GM12864 (cell line): ENCODE data around the gene HOPX.

Experiments used
- DNase-seq: peaks from one replicate; pipeline ENCODE4 v3.0.0-alpha.2; 2011; ENCODE audit warnings: low read depth
- H3K4me3 ChIP-seq: 2 replicates; pipeline ENCODE4 v1.5.1; 2011; ENCODE audit warnings: mild to moderate bottlenecking, low read depth, low read length, control low read depth
- CTCF ChIP-seq: IDR thresholded peaks from 2 replicates; pipeline ENCODE4 v1.5.1; 2011; ENCODE audit warnings: low read depth, mild to moderate bottlenecking, moderate library complexity, low read length, control low read depth, inconsistent platforms; ENCODE audit errors: missing control alignments

The HOPX gene

GRCh38 chr4:56689201-56689969 is 8.3 kb upstream of the HOPX start:
- no peak for DNase-seq
- no peak for TF ChIP-seq CTCF
- no peak overlapping the region for H3K4me3 ChIP-seq

GRCh38 chr4:56688094-56688647 is 7.1 kb upstream of the HOPX start:
- TF ChIP-seq CTCF: no peak
- no peak for DNase-seq
- H3K4me3 ChIP-seq: no peak overlapping the region

- H3K4me3 ChIP-seq: no peak overlapping the region
- DNase-seq: no peak
- no peak for TF ChIP-seq CTCF
These were observed 5.6 kb upstream of the HOPX start for GRCh38 chr4:56686537-56687231.

- no peak for DNase-seq
- TF ChIP-seq CTCF: no peak
- no peak overlapping the region for H3K4me3 ChIP-seq
These were observed 3.4 kb upstream of the HOPX start for GRCh38 chr4:56684320-56685050.

GRCh38 chr4:56683455-56683854 is 2.4 kb upstream of the HOPX start:
- DNase-seq: no peak
- no peak for TF ChIP-seq CTCF
- H3K4me3 ChIP-seq: no peak overlapping the region

- DNase-seq: no peak
- no peak overlapping the region for H3K4me3 ChIP-seq
- TF ChIP-seq CTCF: no peak
These were observed 893 bp upstream of the HOPX start for GRCh38 chr4:56681853-56682525.
